Measurements from ENCODE around the gene NRN1. TPM values are rescaled to one million over a fixed set of nuclear protein-coding genes. Genes with fewer than 3 reads are reported as not detected.

Gene NRN1
- total RNA-seq, 1 donor from 2014 or later, result 40.8 TPM

GRCh38 chr6:5950361-5950785 lies 56.4 kb downstream of the NRN1 start:
- no peaks in the 10 kb centered on the region for H3K27me3 ChIP-seq
- H3K9me3 ChIP-seq, result no peaks in the 10 kb centered on the region
- H3K4me1 ChIP-seq, result no peaks in the 10 kb centered on the region
- H3K4me3 ChIP-seq, result no peak overlapping the region
- no peak overlapping the region for H3K27ac ChIP-seq
- no peak for TF ChIP-seq CTCF (IDR thresholded peaks at IDR 0.05)
- no peaks in the 10 kb centered on the region for H3K36me3 ChIP-seq
- intact Hi-C loops (cut with DNase I), result no loop called here
- no peak for DNase-seq (ENCODE audit: low spot score in 2 of 2)

Data from ascending aorta (tissue), 2 donors.